ENCODE results near the gene PMIS2.

The PMIS2 gene

GRCh38 chr19:35622750-35623149, 36.8 kb downstream of the PMIS2 start:
- no peak for DNase-seq
- in situ Hi-C loops (cut with HindIII; ENCODE audit: low pct_ligation_motif_present, low sequenced_read_pairs), result no loop called here
- no peak for TF ChIP-seq CTCF (IDR thresholded peaks at IDR 0.05; ENCODE audit: low read depth, low read length, missing control alignments)
- H3K36me3 ChIP-seq (replicated peaks), result no peaks in the 10 kb centered on the region
- no peaks in the 10 kb centered on the region for H3K27me3 ChIP-seq (replicated peaks)
- no peak overlapping the region for H3K4me3 ChIP-seq (ENCODE audit: low read depth, low read length)
- H3K27ac ChIP-seq, result no peak overlapping the region

GRCh38 chr19:35623327-35624010, 37.5 kb downstream of the PMIS2 start:
- Histone ChIP-seq H3K36me3 (replicated peaks) (no peaks in the 10 kb centered on the region), H3K4me3 (ENCODE audit: low read depth, low read length) (no peak overlapping the region), H3K27me3 (replicated peaks) (no peaks in the 10 kb centered on the region), H3K27ac (no peak overlapping the region)
- in situ Hi-C loops (cut with HindIII; ENCODE audit: low pct_ligation_motif_present, low sequenced_read_pairs), result no loop called here
- DNase-seq, result no peak
- no peak for TF ChIP-seq CTCF (IDR thresholded peaks at IDR 0.05; ENCODE audit: low read depth, low read length, missing control alignments)

GRCh38 chr19:35628264-35628564, 42.2 kb downstream of the PMIS2 start:
- Histone ChIP-seq H3K4me3 (ENCODE audit: low read depth, low read length) (peak overlapping the region; percentile 97), H3K36me3 (replicated peaks) (peaks cover 30% of the 10 kb centered on the region), H3K27me3 (replicated peaks) (no peaks in the 10 kb centered on the region), H3K27ac (peak overlapping the region; percentile 79)
- in situ Hi-C loops (cut with HindIII; ENCODE audit: low pct_ligation_motif_present, low sequenced_read_pairs), result no loop called here
- no peak for TF ChIP-seq CTCF (IDR thresholded peaks at IDR 0.05; ENCODE audit: low read depth, low read length, missing control alignments)
- DNase-seq, result no peak

GRCh38 chr19:35628565-35629331, 42.8 kb downstream of the PMIS2 start, which contains the start of gene RBM42:
RBM42 (plus strand) TSS chr19:35629036; CDS start chr19:35629154, 118 bp downstream.
- in situ Hi-C loops (cut with HindIII; ENCODE audit: low pct_ligation_motif_present, low sequenced_read_pairs), result no loop called here

GRCh38 chr19:35629332-35629633, 43.3 kb downstream of the PMIS2 start:
- DNase-seq, result no peak
- in situ Hi-C loops (cut with HindIII; ENCODE audit: low pct_ligation_motif_present, low sequenced_read_pairs), result no loop called here

More at GRCh38 chr19:35628565-35629331, 42.8 kb downstream of the PMIS2 start, which contains the start of gene RBM42:
- H3K27me3 ChIP-seq (replicated peaks), result no peaks in the 10 kb centered on the region
- peak within 1 kb of the TSS; percentile 79 for H3K27ac ChIP-seq
- no peak for TF ChIP-seq CTCF (IDR thresholded peaks at IDR 0.05; ENCODE audit: low read depth, low read length, missing control alignments)
- peak within 1 kb of the TSS; percentile 97 for H3K4me3 ChIP-seq (ENCODE audit: low read depth, low read length)
- peak; percentile 99 for DNase-seq
- H3K36me3 ChIP-seq (replicated peaks), result peaks cover 32% of the 10 kb centered on the region

More at GRCh38 chr19:35629332-35629633, 43.3 kb downstream of the PMIS2 start:
- no peaks in the 10 kb centered on the region for H3K27me3 ChIP-seq (replicated peaks)
- H3K27ac ChIP-seq, result peak overlapping the region; percentile 73
- peaks cover 38% of the 10 kb centered on the region for H3K36me3 ChIP-seq (replicated peaks)
- no peak for TF ChIP-seq CTCF (IDR thresholded peaks at IDR 0.05; ENCODE audit: low read depth, low read length, missing control alignments)
- H3K4me3 ChIP-seq (ENCODE audit: low read depth, low read length), result peak overlapping the region; percentile 97
